CD4-positive, CD25-positive, alpha-beta regulatory T cell (primary cell): ENCODE measurements around the gene SMIM36. TPM values are rescaled to one million over a fixed set of nuclear protein-coding genes. Genes with fewer than 3 reads are reported as not detected.
"Not testable (repeated sequence)": the region's sequence is repeated elsewhere in the genome, so short reads cannot be mapped to it uniquely, and the experiment has no call there.

ENCODE experiments used
- ATAC-seq, 2 donors: fragments of 150-1000 bp; cut with Tn5 transposase; one replicate each; pipeline ENCODE4 v1.10.0; 2021; ENCODE audit warnings: low read depth in 2 of 2, moderate number of reproducible peaks in 2 of 2, moderate library complexity in 1 of 2
- DNase-seq, 3 donors: peaks; one replicate each; pipeline versions ENCODE4 v3.0.0 to v3.0.0-alpha.2; 2012 to 2022; ENCODE audit warnings: mixed read lengths in 1 of 3
- H3K27ac ChIP-seq: one replicate; pipeline ENCODE4 v1.7.0; 2013; ENCODE audit warnings: mild to moderate bottlenecking, low read length; ENCODE audit not compliant: insufficient read depth, poor library complexity, severe bottlenecking
- H3K27me3 ChIP-seq: one replicate; pipeline ENCODE4 v1.7.0; 2013; ENCODE audit warnings: low read length; ENCODE audit not compliant: control insufficient read depth, insufficient read depth
- H3K36me3 ChIP-seq: one replicate; pipeline ENCODE4 v1.7.0; 2013; ENCODE audit warnings: mild to moderate bottlenecking, low read length, moderate library complexity; ENCODE audit not compliant: control insufficient read depth, insufficient read depth
- H3K4me1 ChIP-seq: 2 replicates; pipeline ENCODE4 v1.7.0; 2013; ENCODE audit warnings: mild to moderate bottlenecking, low read length; ENCODE audit not compliant: insufficient read depth, control insufficient read depth, poor library complexity, severe bottlenecking
- H3K4me3 ChIP-seq: one replicate; pipeline ENCODE4 v1.7.0; 2013; ENCODE audit warnings: low read depth, mild to moderate bottlenecking, low read length, moderate library complexity
- H3K9me3 ChIP-seq, 2 experiments: 1 replicate in 1 of 2; 2 replicates in 1 of 2; pipeline ENCODE4 v1.7.0; 2013; ENCODE audit warnings: low read length in 2 of 2, mild to moderate bottlenecking in 1 of 2, moderate library complexity in 1 of 2; ENCODE audit not compliant: control insufficient read depth in 2 of 2
- H3K27ac Mint-ChIP-seq, 3 donors: one replicate each; pipeline ENCODE4 v1.8.0; 2020 to 2022; ENCODE audit warnings: mild to moderate bottlenecking in 3 of 3, mixed read lengths in 3 of 3, moderate library complexity in 2 of 3
- H3K27me3 Mint-ChIP-seq: one replicate; pipeline ENCODE4 v1.8.0; 2022; ENCODE audit warnings: mild to moderate bottlenecking, mixed read lengths
- H3K36me3 Mint-ChIP-seq: one replicate; pipeline ENCODE4 v1.8.0; 2020; ENCODE audit warnings: mixed read lengths
- H3K4me1 Mint-ChIP-seq, 4 donors: one replicate each; pipeline ENCODE4 v1.8.0; 2020 to 2022; ENCODE audit warnings: mixed read lengths in 4 of 4, mild to moderate bottlenecking in 1 of 4
- H3K4me3 Mint-ChIP-seq, 4 donors: one replicate each; pipeline ENCODE4 v1.8.0; 2020 to 2022; ENCODE audit warnings: mild to moderate bottlenecking in 4 of 4, mixed read lengths in 4 of 4, moderate library complexity in 3 of 4
- H3K9me3 Mint-ChIP-seq, 7 donors: one replicate each; pipeline ENCODE4 v1.8.0; 2020 to 2022; ENCODE audit warnings: mixed read lengths in 7 of 7, mild to moderate bottlenecking in 3 of 7, moderate library complexity in 2 of 7
- polyA plus RNA-seq, 4 donors: library from polyadenylated mRNA; unstranded; fragments of 300-500 nt; fragmentation: Illumina TruSeq; gene quantifications; one replicate each; pipeline ENCODE4 v1.2.3, GENCODE V29; 2021
- total RNA-seq: library from RNA; stranded (reverse); gene quantifications from one replicate; pipeline ENCODE4 v1.2.3, GENCODE V29; 2022

The SMIM36 gene
- total and polyA plus RNA-seq, 5 donors from 2014 or later: not detected

DNA sequence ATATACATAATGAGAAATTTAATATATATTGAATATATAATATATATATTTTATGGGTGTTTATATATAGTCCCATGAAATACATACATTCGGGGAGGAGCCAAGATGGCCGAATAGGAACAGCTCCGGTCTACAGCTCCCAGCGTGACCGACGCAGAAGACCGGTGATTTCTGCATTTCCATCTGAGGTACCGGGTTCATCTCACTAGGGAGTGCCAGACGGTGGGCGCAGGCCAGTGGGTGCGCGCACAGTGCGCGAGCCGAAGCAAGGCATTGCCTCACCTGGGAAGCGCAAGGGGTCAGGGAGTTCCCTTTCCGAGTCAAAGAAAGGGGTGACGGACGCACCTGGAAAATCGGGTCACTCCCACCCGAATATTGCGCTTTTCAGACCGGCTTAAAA lies 9.6 kb downstream of the SMIM36 start:
- H3K27me3 Mint-ChIP-seq, H3K27me3 ChIP-seq, DNase-seq, H3K27ac Mint-ChIP-seq, H3K9me3 ChIP-seq, H3K4me1 ChIP-seq, ATAC-seq, H3K9me3 Mint-ChIP-seq, H3K36me3 Mint-ChIP-seq, H3K4me3 ChIP-seq, H3K4me1 Mint-ChIP-seq, H3K36me3 ChIP-seq, H3K4me3 Mint-ChIP-seq, H3K27ac ChIP-seq: not testable (repeated sequence)

GRCh38 chr17:55500103-55500502 lies 11.1 kb downstream of the SMIM36 start:
- no peaks in the 10 kb centered on the region for H3K27me3 ChIP-seq
- no peak for ATAC-seq
- Mint-ChIP-seq H3K9me3 (no peaks in the 10 kb centered on the region), H3K4me3 (no peak overlapping the region), H3K36me3 (no peaks in the 10 kb centered on the region), H3K4me1 (no peaks in the 10 kb centered on the region), H3K27ac (no peak overlapping the region), H3K27me3 (no peaks in the 10 kb centered on the region)
- H3K4me1 ChIP-seq: no peaks in the 10 kb centered on the region
- DNase-seq: peak in 1 of 3 donors; percentile 9
- H3K36me3 ChIP-seq: no peaks in the 10 kb centered on the region
- H3K27ac ChIP-seq: no peak overlapping the region
- H3K4me3 ChIP-seq: no peak overlapping the region
- H3K9me3 ChIP-seq: no peaks in the 10 kb centered on the region

GRCh38 chr17:55496094-55496881 lies 15.0 kb downstream of the SMIM36 start:
- H3K4me1 ChIP-seq: no peaks in the 10 kb centered on the region
- Mint-ChIP-seq H3K4me1 (no peaks in the 10 kb centered on the region), H3K4me3 (no peak overlapping the region), H3K27ac (no peak overlapping the region), H3K9me3 (no peaks in the 10 kb centered on the region), H3K27me3 (no peaks in the 10 kb centered on the region), H3K36me3 (no peaks in the 10 kb centered on the region)
- no peak for DNase-seq
- H3K27ac ChIP-seq: no peak overlapping the region
- no peaks in the 10 kb centered on the region for H3K9me3 ChIP-seq
- no peak for ATAC-seq
- H3K27me3 ChIP-seq: peaks cover 2% of the 10 kb centered on the region
- no peak overlapping the region for H3K4me3 ChIP-seq
- no peaks in the 10 kb centered on the region for H3K36me3 ChIP-seq

DNA sequence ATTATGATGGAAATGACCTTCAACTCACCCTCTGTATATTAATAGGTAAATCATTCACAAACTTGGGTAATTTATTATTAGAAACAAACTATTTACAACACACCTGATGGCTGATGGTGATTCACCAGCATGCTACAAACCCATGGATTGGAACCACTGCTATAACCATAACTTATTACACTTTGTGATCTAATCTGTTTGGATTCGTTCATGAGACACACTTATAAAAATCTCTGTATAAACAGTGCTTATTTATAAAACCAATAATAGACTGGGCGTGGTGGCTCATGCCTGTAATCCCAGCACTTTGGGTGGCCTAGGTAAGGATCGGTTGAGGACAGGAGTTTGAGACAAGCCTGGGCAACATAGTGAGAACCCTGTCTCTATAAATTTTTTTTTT lies 16.0 kb downstream of the SMIM36 start:
- H3K4me3 ChIP-seq: no peak overlapping the region
- ATAC-seq: no peak
- Mint-ChIP-seq H3K36me3 (no peaks in the 10 kb centered on the region), H3K27me3 (no peaks in the 10 kb centered on the region), H3K27ac (no peak overlapping the region), H3K4me1 (no peaks in the 10 kb centered on the region), H3K9me3 (no peaks in the 10 kb centered on the region), H3K4me3 (no peak overlapping the region)
- no peaks in the 10 kb centered on the region for H3K4me1 ChIP-seq
- no peak for DNase-seq
- no peaks in the 10 kb centered on the region for H3K36me3 ChIP-seq
- H3K27ac ChIP-seq: no peak overlapping the region
- peaks cover 2% of the 10 kb centered on the region for H3K27me3 ChIP-seq
- H3K9me3 ChIP-seq: no peaks in the 10 kb centered on the region

DNA sequence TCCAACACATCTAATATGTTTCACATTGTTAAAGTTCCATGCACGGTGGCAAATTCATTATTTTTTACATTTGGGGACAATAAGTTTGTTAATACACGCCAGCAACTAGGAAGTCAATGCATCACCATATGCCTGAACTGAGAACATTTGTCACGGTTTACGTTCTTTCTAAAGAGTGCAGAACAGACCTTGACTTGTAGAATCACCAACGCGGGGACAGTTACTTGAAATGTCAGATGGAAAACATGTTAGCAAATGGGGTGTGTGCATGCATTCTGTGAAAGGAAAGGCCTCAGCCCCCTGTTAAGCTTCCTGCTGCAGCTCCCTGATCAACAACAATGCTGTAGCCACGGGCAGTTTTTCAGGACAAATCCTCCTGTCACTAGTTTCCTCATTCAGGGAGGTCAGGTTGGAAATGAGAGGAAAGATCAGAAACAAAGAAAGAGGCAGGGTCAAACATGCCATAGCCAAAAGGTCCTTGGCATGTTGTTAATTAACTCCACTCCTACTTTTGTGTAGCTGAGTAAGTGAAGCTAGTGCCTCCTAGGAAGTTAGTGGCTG lies 18.4 kb downstream of the SMIM36 start:
- no peaks in the 10 kb centered on the region for H3K9me3 Mint-ChIP-seq
- H3K27me3 Mint-ChIP-seq: peaks cover 10% of the 10 kb centered on the region
- Histone ChIP-seq H3K27ac (no peak overlapping the region), H3K27me3 (peaks cover 2% of the 10 kb centered on the region), H3K4me1 (no peaks in the 10 kb centered on the region), H3K36me3 (no peaks in the 10 kb centered on the region), H3K9me3 (no peaks in the 10 kb centered on the region), H3K4me3 (no peak overlapping the region)
- no peaks in the 10 kb centered on the region for H3K36me3 Mint-ChIP-seq
- no peak overlapping the region for H3K27ac Mint-ChIP-seq
- DNase-seq (no peak), ATAC-seq (no peak)
- no peak overlapping the region for H3K4me3 Mint-ChIP-seq
- no peaks in the 10 kb centered on the region for H3K4me1 Mint-ChIP-seq

GRCh38 chr17:55490376-55490775 lies 20.9 kb downstream of the SMIM36 start:
- H3K4me1 ChIP-seq: no peaks in the 10 kb centered on the region
- H3K9me3 Mint-ChIP-seq: no peaks in the 10 kb centered on the region
- DNase-seq: no peak
- no peak overlapping the region for H3K4me3 ChIP-seq
- peaks cover 11% of the 10 kb centered on the region for H3K27me3 Mint-ChIP-seq
- H3K4me1 Mint-ChIP-seq: no peaks in the 10 kb centered on the region
- H3K36me3 ChIP-seq: no peaks in the 10 kb centered on the region
- no peak overlapping the region for H3K4me3 Mint-ChIP-seq
- H3K27me3 ChIP-seq: peaks cover 2% of the 10 kb centered on the region
- no peak overlapping the region for H3K27ac ChIP-seq
- no peak overlapping the region for H3K27ac Mint-ChIP-seq
- no peaks in the 10 kb centered on the region for H3K36me3 Mint-ChIP-seq
- no peak for ATAC-seq
- H3K9me3 ChIP-seq: no peaks in the 10 kb centered on the region

GRCh38 chr17:55487695-55488432 lies 23.4 kb downstream of the SMIM36 start:
- peaks cover 2% of the 10 kb centered on the region for H3K27me3 ChIP-seq
- Mint-ChIP-seq H3K4me3 (no peak overlapping the region), H3K9me3 (no peaks in the 10 kb centered on the region)

More at GRCh38 chr17:55487695-55488432, 23.4 kb downstream of the SMIM36 start:
- no peak for ATAC-seq
- DNase-seq: no peak
- no peak overlapping the region for H3K4me3 ChIP-seq
- no peaks in the 10 kb centered on the region for H3K4me1 ChIP-seq
- H3K27ac Mint-ChIP-seq: no peak overlapping the region
- no peak overlapping the region for H3K27ac ChIP-seq
- no peaks in the 10 kb centered on the region for H3K4me1 Mint-ChIP-seq
- no peaks in the 10 kb centered on the region for H3K36me3 Mint-ChIP-seq
- H3K36me3 ChIP-seq: no peaks in the 10 kb centered on the region
- H3K27me3 Mint-ChIP-seq: peaks cover 11% of the 10 kb centered on the region
- H3K9me3 ChIP-seq: no peaks in the 10 kb centered on the region
